Astrocyte (in vitro differentiated cells and primary cell): ENCODE data around the gene DDX6.

ENCODE experiments used
- EZH2 ChIP-seq: IDR thresholded peaks from 2 replicates; pipeline ENCODE4 v1.6.1; 2012; ENCODE audit warnings: mild to moderate bottlenecking, low read length, inconsistent platforms; ENCODE audit not compliant: insufficient read depth
- TF ChIP-seq, protein P1 (sequence below): IDR thresholded peaks from 2 replicates; pipeline ENCODE4 v1.5.1; 2011; ENCODE audit warnings: low read depth, mild to moderate bottlenecking, inconsistent platforms, low read length, moderate library complexity; ENCODE audit not compliant: insufficient read depth

DNA sequence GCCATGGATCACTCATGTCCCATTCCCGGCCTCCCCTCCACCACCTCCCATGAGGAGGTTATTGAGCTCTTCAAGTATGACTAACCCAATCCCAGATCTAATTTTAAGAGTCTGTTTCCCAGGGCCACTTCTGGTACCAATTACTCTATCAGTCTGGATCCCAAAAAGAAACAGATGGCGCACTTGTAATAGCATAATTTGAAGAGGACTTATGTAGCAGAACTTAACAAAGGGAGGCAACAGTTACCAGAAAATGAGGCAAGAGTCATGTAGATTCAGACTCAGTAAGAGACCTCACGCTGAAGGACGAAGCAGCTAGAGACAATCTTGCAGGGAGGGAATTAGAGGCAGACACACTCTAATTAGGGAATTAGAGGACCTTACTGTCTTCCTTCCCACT is 46.9 kb downstream of the DDX6 start:
- TF ChIP-seq, protein P1, sequence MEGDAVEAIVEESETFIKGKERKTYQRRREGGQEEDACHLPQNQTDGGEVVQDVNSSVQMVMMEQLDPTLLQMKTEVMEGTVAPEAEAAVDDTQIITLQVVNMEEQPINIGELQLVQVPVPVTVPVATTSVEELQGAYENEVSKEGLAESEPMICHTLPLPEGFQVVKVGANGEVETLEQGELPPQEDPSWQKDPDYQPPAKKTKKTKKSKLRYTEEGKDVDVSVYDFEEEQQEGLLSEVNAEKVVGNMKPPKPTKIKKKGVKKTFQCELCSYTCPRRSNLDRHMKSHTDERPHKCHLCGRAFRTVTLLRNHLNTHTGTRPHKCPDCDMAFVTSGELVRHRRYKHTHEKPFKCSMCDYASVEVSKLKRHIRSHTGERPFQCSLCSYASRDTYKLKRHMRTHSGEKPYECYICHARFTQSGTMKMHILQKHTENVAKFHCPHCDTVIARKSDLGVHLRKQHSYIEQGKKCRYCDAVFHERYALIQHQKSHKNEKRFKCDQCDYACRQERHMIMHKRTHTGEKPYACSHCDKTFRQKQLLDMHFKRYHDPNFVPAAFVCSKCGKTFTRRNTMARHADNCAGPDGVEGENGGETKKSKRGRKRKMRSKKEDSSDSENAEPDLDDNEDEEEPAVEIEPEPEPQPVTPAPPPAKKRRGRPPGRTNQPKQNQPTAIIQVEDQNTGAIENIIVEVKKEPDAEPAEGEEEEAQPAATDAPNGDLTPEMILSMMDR = no peak
- TF ChIP-seq EZH2 = no peak
